ENCODE data around the gene AGRN. TPM values are rescaled to one million over a fixed set of nuclear protein-coding genes. Genes with fewer than 3 reads are reported as not detected.
A peak's percentile ranks its signal among the peaks of the same experiment; 100 is the strongest.

The AGRN gene
- total RNA-seq, 1 experiment from 2014 or later: 286 TPM

DNA sequence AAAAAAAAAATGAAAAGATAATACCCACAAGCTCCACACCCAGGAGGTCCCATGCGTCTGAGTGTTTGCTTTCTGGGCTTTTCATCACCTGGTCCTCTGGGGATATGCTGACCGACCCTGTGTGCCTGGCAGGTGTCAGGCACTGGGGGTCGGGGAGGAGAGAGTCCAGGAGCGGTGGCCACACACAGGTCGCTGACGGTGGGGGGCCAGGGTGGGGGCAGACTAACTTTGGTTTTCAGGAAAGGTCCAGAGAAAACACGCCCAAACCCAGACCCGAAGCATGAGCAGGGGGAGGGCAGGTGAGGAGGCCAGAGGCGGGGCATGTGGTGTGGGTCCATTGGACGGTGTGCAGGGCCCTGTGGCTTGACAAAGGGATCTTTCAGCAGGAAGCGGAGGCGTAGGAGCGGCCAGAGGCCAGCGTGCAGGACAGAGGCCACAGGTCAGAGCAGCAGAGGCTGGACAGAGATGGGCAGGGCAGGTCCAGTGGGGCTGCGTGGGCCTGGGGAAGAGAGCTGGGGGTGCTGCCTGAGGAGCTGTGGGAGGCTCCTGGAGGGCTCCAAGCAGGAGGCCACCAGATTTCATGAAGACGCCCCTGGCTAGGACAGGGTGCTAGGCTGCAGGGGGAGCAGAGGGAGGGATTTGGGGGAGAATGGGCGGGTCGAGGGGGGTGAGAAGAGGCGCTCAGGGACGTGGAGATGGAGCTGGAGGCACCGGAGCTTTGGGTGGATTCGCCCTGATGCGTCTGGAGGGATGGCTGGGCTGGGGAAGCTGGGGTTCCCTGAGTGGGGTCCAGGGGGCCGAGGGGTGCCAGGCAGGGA lies 38.4 kb downstream of the AGRN start:
- H3K4me1 Mint-ChIP-seq (ENCODE audit: insufficient read depth, unreplicated experiment): peaks cover 15% of the 10 kb centered on the region
- intact Hi-C loops (cut with micrococcal nuclease): loop anchor here (2.0 kb wide), 1 partner anchor 35 kb away; no protein-coding TSS in a partner anchor
- ChIA-PET POLR2A (interaction anchor here (0.6 to 2.0 kb wide), 2 partner anchors 37 to 132 kb away, joined by 3 to 8 read pairs; no protein-coding TSS in a partner anchor), CTCF (interaction anchor here (0.5 to 2.7 kb wide), 8 partner anchors 20 to 100 kb away, joined by 3 to 12 read pairs (median 4); no protein-coding TSS in a partner anchor)
- no peaks in the 10 kb centered on the region for H3K9me3 Mint-ChIP-seq (ENCODE audit: unreplicated experiment)
- no peaks in the 10 kb centered on the region for H3K36me3 Mint-ChIP-seq (ENCODE audit: insufficient read depth, unreplicated experiment)
- H3K27me3 Mint-ChIP-seq (ENCODE audit: insufficient read depth, unreplicated experiment): no peaks in the 10 kb centered on the region
- no peak for TF ChIP-seq CTCF (IDR thresholded peaks at IDR 0.05; ENCODE audit: unreplicated experiment)
- no peak for DNase-seq (ENCODE audit: unreplicated experiment)
- H3K27ac Mint-ChIP-seq (ENCODE audit: low read depth, unreplicated experiment): no peak overlapping the region
- H3K4me3 Mint-ChIP-seq (ENCODE audit: unreplicated experiment): peak overlapping the region; percentile 76
- no TSS peak for BruUV-seq (replicated peaks)

GRCh38 chr1:1058921-1059493 lies 39.1 kb downstream of the AGRN start:
- Mint-ChIP-seq H3K4me1 (ENCODE audit: insufficient read depth, unreplicated experiment) (peaks cover 16% of the 10 kb centered on the region), H3K9me3 (ENCODE audit: unreplicated experiment) (no peaks in the 10 kb centered on the region), H3K36me3 (ENCODE audit: insufficient read depth, unreplicated experiment) (no peaks in the 10 kb centered on the region), H3K27me3 (ENCODE audit: insufficient read depth, unreplicated experiment) (no peaks in the 10 kb centered on the region), H3K27ac (ENCODE audit: low read depth, unreplicated experiment) (no peak overlapping the region), H3K4me3 (ENCODE audit: unreplicated experiment) (peak overlapping the region; percentile 76)
- ChIA-PET POLR2A (interaction anchor here (0.6 to 2.0 kb wide), 6 partner anchors 20 to 133 kb away, joined by 3 to 8 read pairs (median 3); no protein-coding TSS in a partner anchor), CTCF (interaction anchor here (1.1 to 2.7 kb wide), 6 partner anchors 20 to 74 kb away, joined by 3 to 12 read pairs (median 4); no protein-coding TSS in a partner anchor)
- BruUV-seq (replicated peaks): no TSS peak
- intact Hi-C loops (cut with micrococcal nuclease): loop anchor here (2.0 kb wide), 1 partner anchor 36 kb away; no protein-coding TSS in a partner anchor
- no peak for DNase-seq (ENCODE audit: unreplicated experiment)
- TF ChIP-seq CTCF (IDR thresholded peaks at IDR 0.05; ENCODE audit: unreplicated experiment): peak; percentile 53

DNA sequence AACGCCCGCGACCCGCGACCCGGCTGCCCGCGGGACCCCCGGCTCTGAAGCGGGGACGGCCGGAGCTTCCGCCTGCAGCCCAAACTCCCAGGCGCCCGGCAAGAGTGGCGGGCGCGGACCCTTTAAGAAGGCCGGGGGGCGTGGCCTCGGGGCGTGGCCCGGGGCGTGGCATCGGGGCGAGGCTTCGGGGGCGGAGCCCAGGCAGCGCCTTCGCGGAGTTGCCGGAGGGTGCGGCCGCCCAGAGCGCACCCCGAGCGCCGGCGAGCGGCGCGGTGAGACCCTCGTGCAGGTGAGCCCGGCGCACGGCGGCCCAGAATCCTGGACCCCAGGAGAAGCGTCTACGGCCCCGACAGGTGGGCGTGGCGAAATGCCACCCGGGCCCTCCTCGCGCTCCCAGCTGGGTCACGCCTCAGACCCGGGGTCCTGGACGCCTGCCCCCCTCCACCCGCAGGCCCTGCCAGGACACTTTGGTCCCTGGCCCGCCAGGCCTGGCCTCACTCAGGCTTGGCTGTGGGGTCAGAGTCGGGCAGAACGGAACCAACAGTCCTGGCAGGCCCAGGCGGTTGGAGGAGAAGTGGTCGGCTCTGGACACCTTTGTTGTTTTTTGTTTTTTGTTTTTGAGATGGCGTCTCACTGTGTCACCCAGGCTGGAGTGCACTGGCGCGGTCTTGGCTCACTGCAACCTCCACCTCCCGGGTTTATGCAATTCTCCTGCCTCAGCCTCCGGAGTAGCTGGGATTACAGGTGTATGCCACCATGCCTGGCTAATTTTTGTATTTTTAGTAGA lies 39.8 kb downstream of the AGRN start:
- H3K27ac Mint-ChIP-seq (ENCODE audit: low read depth, unreplicated experiment): no peak overlapping the region
- intact Hi-C loops (cut with micrococcal nuclease): loop anchor here (2.0 to 5.0 kb wide), 2 partner anchors 37 to 57 kb away; partner anchors contain the start of gene HES4
- H3K9me3 Mint-ChIP-seq (ENCODE audit: unreplicated experiment): no peaks in the 10 kb centered on the region
- peak overlapping the region; percentile 76 for H3K4me3 Mint-ChIP-seq (ENCODE audit: unreplicated experiment)
- no peak for TF ChIP-seq CTCF (IDR thresholded peaks at IDR 0.05; ENCODE audit: unreplicated experiment)
- no peaks in the 10 kb centered on the region for H3K36me3 Mint-ChIP-seq (ENCODE audit: insufficient read depth, unreplicated experiment)
- H3K4me1 Mint-ChIP-seq (ENCODE audit: insufficient read depth, unreplicated experiment): peaks cover 16% of the 10 kb centered on the region
- ChIA-PET CTCF (interaction anchor here (0.6 to 2.7 kb wide), 7 partner anchors 21 to 77 kb away, joined by 3 to 12 read pairs (median 4); no protein-coding TSS in a partner anchor), POLR2A (interaction anchor here (0.7 to 2.0 kb wide), 6 partner anchors 20 to 76 kb away, joined by 3 to 8 read pairs (median 4); partner anchors contain the start of gene ISG15)
- BruUV-seq (replicated peaks): no TSS peak
- peak; percentile 85 for DNase-seq (ENCODE audit: unreplicated experiment)
- no peaks in the 10 kb centered on the region for H3K27me3 Mint-ChIP-seq (ENCODE audit: insufficient read depth, unreplicated experiment)
